WTC11 (cell line): ENCODE measurements around the gene A1BG. TPM values are rescaled to one million over a fixed set of nuclear protein-coding genes. Genes with fewer than 3 reads are reported as not detected.
A peak's percentile ranks its signal among the peaks of the same experiment; 100 is the strongest.

ENCODE experiments used
- ATAC-seq: fragments of 200-7000 bp; cut with Tn5 transposase; 2 replicates; pipeline ENCODE4 v1.10.0; 2021; ENCODE audit warnings: mild to moderate bottlenecking, moderate library complexity
- CTCF ChIA-PET: fragments of 300-600 bp; sonication (Branson Sonifier 250); formaldehyde crosslinking; loops from one replicate; lab custom pipeline; 2021; ENCODE audit warnings: antibody characterized with exemption; lab: Charles Lee
- POLR2A ChIA-PET: fragments of 350-600 bp; sonication (Branson Sonifier 250); formaldehyde crosslinking; loops from one replicate; lab custom pipeline; 2021; ENCODE audit warnings: antibody characterized with exemption; lab: Charles Lee
- DNase-seq: peaks from one replicate; pipeline ENCODE4 v3.0.0; 2021; ENCODE audit warnings: low spot score
- H3K27ac Mint-ChIP-seq: 2 replicates; pipeline ENCODE4 v1.8.0; 2021; ENCODE audit warnings: mixed read lengths
- H3K27me3 Mint-ChIP-seq: 2 replicates; pipeline ENCODE4 v1.8.0; 2021; ENCODE audit warnings: low read depth, mild to moderate bottlenecking, moderate library complexity, mixed read lengths
- H3K36me3 Mint-ChIP-seq: 2 replicates; pipeline ENCODE4 v1.8.0; 2021; ENCODE audit warnings: mixed read lengths
- H3K4me1 Mint-ChIP-seq: 2 replicates; pipeline ENCODE4 v1.8.0; 2022; ENCODE audit warnings: mixed read lengths
- H3K4me3 Mint-ChIP-seq: 2 replicates; pipeline ENCODE4 v1.8.0; 2021; ENCODE audit warnings: mild to moderate bottlenecking, moderate library complexity, mixed read lengths
- H3K9me3 Mint-ChIP-seq: 2 replicates; pipeline ENCODE4 v1.8.0; 2021; ENCODE audit warnings: mixed read lengths
- ATF1 ChIP-seq: sonication (generic); formaldehyde crosslinking; IDR thresholded peaks from 2 replicates; pipeline ENCODE4 v1.8.1; 2023; ENCODE audit warnings: mild to moderate bottlenecking, moderate library complexity, missing genetic modification reagents
- ATF6 ChIP-seq: sonication (generic); formaldehyde crosslinking; IDR thresholded peaks from 2 replicates; pipeline ENCODE4 v1.8.1; 2023; ENCODE audit warnings: mild to moderate bottlenecking, missing genetic modification reagents
- CREM ChIP-seq: sonication (generic); formaldehyde crosslinking; IDR thresholded peaks from 2 replicates; pipeline ENCODE4 v1.8.1; 2022; ENCODE audit warnings: mild to moderate bottlenecking, missing genetic modification reagents, moderate library complexity
- E2F5 ChIP-seq: sonication (generic); formaldehyde crosslinking; IDR thresholded peaks from 2 replicates; pipeline ENCODE4 v1.8.1; 2022; ENCODE audit warnings: mild to moderate bottlenecking, moderate library complexity, missing genetic modification reagents
- ELF4 ChIP-seq: sonication (generic); formaldehyde crosslinking; IDR thresholded peaks from 2 replicates; pipeline ENCODE4 v1.8.1; 2022; ENCODE audit warnings: low read depth, mild to moderate bottlenecking, moderate library complexity, missing genetic modification reagents
- EMX1 ChIP-seq: fragments of 250-450 bp; sonication (Bioruptor Pico); IDR thresholded peaks from 2 replicates; pipeline ENCODE4 v1.8.0; 2021; ENCODE audit warnings: mild to moderate bottlenecking
- ERG ChIP-seq: fragments of 250-450 bp; sonication (Bioruptor Pico); IDR thresholded peaks from 2 replicates; pipeline ENCODE4 v1.8.0; 2021; ENCODE audit warnings: mild to moderate bottlenecking
- FOXK1 ChIP-seq: sonication (generic); formaldehyde crosslinking; IDR thresholded peaks from 2 replicates; pipeline ENCODE4 v1.8.0; 2022; ENCODE audit warnings: mild to moderate bottlenecking, moderate library complexity, missing genetic modification reagents
- FOXP1 ChIP-seq: sonication (generic); formaldehyde crosslinking; IDR thresholded peaks from 2 replicates; pipeline ENCODE4 v1.8.0; 2022; ENCODE audit warnings: missing genetic modification reagents, mild to moderate bottlenecking, moderate library complexity, borderline replicate concordance
- FOXP4 ChIP-seq: sonication (generic); formaldehyde crosslinking; IDR thresholded peaks from 2 replicates; pipeline ENCODE4 v1.8.0; 2022; ENCODE audit warnings: mild to moderate bottlenecking, missing genetic modification reagents
- GTF2I ChIP-seq: fragments of 250-450 bp; sonication (Bioruptor Pico); conservative IDR thresholded peaks from 2 replicates; pipeline ENCODE4 v1.4.0; 2021; ENCODE audit warnings: mild to moderate bottlenecking
- IRF2 ChIP-seq: sonication (generic); formaldehyde crosslinking; IDR thresholded peaks from 2 replicates; pipeline ENCODE4 v1.8.0; 2022; ENCODE audit warnings: low read depth, missing genetic modification reagents, borderline replicate concordance
- JUN ChIP-seq: sonication (generic); formaldehyde crosslinking; IDR thresholded peaks from 2 replicates; pipeline ENCODE4 v1.8.0; 2023; ENCODE audit warnings: mild to moderate bottlenecking, missing genetic modification reagents
- MAX ChIP-seq: sonication (generic); formaldehyde crosslinking; IDR thresholded peaks from 2 replicates; pipeline ENCODE4 v1.8.0; 2022; ENCODE audit warnings: mild to moderate bottlenecking, missing genetic modification reagents
- MXD4 ChIP-seq: fragments of 250-450 bp; sonication (Bioruptor Pico); IDR thresholded peaks from 2 replicates; pipeline ENCODE4 v1.8.0; 2021; ENCODE audit warnings: mild to moderate bottlenecking, moderate library complexity, borderline replicate concordance
- MYBL2 ChIP-seq: sonication (generic); formaldehyde crosslinking; IDR thresholded peaks from 2 replicates; pipeline ENCODE4 v1.8.1; 2023; ENCODE audit warnings: mild to moderate bottlenecking, moderate library complexity, missing genetic modification reagents
- NR3C1 ChIP-seq: sonication (generic); formaldehyde crosslinking; conservative IDR thresholded peaks from 2 replicates; pipeline ENCODE4 v1.8.1; 2023; ENCODE audit warnings: low read depth, mild to moderate bottlenecking, missing genetic modification reagents
- RORB ChIP-seq: fragments of 250-450 bp; sonication (Bioruptor Pico); IDR thresholded peaks from 2 replicates; pipeline ENCODE4 v1.9.0; 2021; ENCODE audit warnings: mild to moderate bottlenecking
- SMAD4 ChIP-seq: sonication (generic); formaldehyde crosslinking; IDR thresholded peaks from 2 replicates; pipeline ENCODE4 v1.8.0; 2022; ENCODE audit warnings: mild to moderate bottlenecking, missing genetic modification reagents
- STAT6 ChIP-seq: sonication (generic); formaldehyde crosslinking; conservative IDR thresholded peaks from 2 replicates; pipeline ENCODE4 v1.8.1; 2023; ENCODE audit warnings: mild to moderate bottlenecking, low read depth, missing genetic modification reagents, moderate library complexity
- TCF7 ChIP-seq: sonication (generic); formaldehyde crosslinking; IDR thresholded peaks from 2 replicates; pipeline ENCODE4 v1.8.0; 2022; ENCODE audit warnings: mild to moderate bottlenecking, low read depth, missing genetic modification reagents, moderate library complexity
- ZBTB43 ChIP-seq: sonication (generic); formaldehyde crosslinking; IDR thresholded peaks from 2 replicates; pipeline ENCODE4 v1.8.1; 2023; ENCODE audit warnings: mild to moderate bottlenecking, missing genetic modification reagents
- ZMAT4 ChIP-seq: fragments of 250-450 bp; sonication (Bioruptor Pico); IDR thresholded peaks from 2 replicates; pipeline ENCODE4 v1.9.0; 2021; ENCODE audit warnings: mild to moderate bottlenecking
- ZNF263 ChIP-seq: sonication (generic); formaldehyde crosslinking; IDR thresholded peaks from 2 replicates; pipeline ENCODE4 v1.8.1; 2022; ENCODE audit warnings: low read depth, mild to moderate bottlenecking, moderate library complexity, missing genetic modification reagents
- ZNF396 ChIP-seq: fragments of 250-450 bp; sonication (Bioruptor Pico); IDR thresholded peaks from 2 replicates; pipeline ENCODE4 v1.8.0; 2021; ENCODE audit warnings: mild to moderate bottlenecking, moderate library complexity, borderline replicate concordance
- ZNF671 ChIP-seq: fragments of 250-450 bp; sonication (Bioruptor Pico); IDR thresholded peaks from 2 replicates; pipeline ENCODE4 v1.8.0; 2021; ENCODE audit warnings: mild to moderate bottlenecking
- total RNA-seq: library from RNA; stranded (reverse); gene quantifications from 3 replicates; pipeline ENCODE4 v1.2.3, GENCODE V29; 2021

The A1BG gene
- total RNA-seq, 1 experiment from 2014 or later, result 24.3 TPM

- Mint-ChIP-seq H3K27me3 (no peaks in the 10 kb centered on the region), H3K9me3 (no peaks in the 10 kb centered on the region), H3K4me1 (peaks cover 13% of the 10 kb centered on the region), H3K36me3 (no peaks in the 10 kb centered on the region), H3K4me3 (peak within 1 kb of the TSS; percentile 85), H3K27ac (peak within 1 kb of the TSS; percentile 45)
- DNase-seq (peak; percentile 99), ATAC-seq (peak; percentile 90)
- POLR2A ChIA-PET, result interaction anchor here (0.7 kb wide), 1 partner anchor 17 kb away, joined by 3 read pairs; no protein-coding TSS in a partner anchor
- CTCF ChIA-PET, result no interaction called here
- TF ChIP-seq SMAD4 (CRISPR knock-in tag) (no peak), ZNF671 (CRISPR knock-in tag) (no peak), GTF2I (CRISPR knock-in tag) (no peak), CREM (CRISPR knock-in tag) (peak; percentile 90), IRF2 (CRISPR knock-in tag) (0 out of 2 replicates have a peak, but pooled peaks have one; percentile 67), ZNF263 (CRISPR knock-in tag) (peak; percentile 53; the same call in 1 of the 2 replicates), MAX (CRISPR knock-in tag) (peak; percentile 89), ZNF396 (CRISPR knock-in tag) (no peak), FOXP4 (no peak), JUN (CRISPR knock-in tag) (peak; percentile 76; the same call in 1 of the 2 replicates), MXD4 (CRISPR knock-in tag) (no peak), NR3C1 (no peak), FOXK1 (peak; percentile 89), ELF4 (CRISPR knock-in tag) (peak; percentile 85; the same call in 1 of the 2 replicates), ZMAT4 (no peak), ERG (CRISPR knock-in tag) (0 out of 2 replicates have a peak, but pooled peaks have one; percentile 58), ATF1 (peak; percentile 85), TCF7 (CRISPR knock-in tag) (peak; percentile 87), STAT6 (CRISPR knock-in tag) (no peak), FOXP1 (CRISPR knock-in tag) (peak; percentile 87), ATF6 (CRISPR knock-in tag) (0 out of 2 replicates have a peak, but pooled peaks have one; percentile 83), RORB (CRISPR knock-in tag) (no peak), ZBTB43 (peak; percentile 90), E2F5 (CRISPR knock-in tag) (peak; percentile 97), MYBL2 (peak; percentile 93; the same call in 1 of the 2 replicates), EMX1 (CRISPR knock-in tag) (peak; percentile 73; the same call in 1 of the 2 replicates)
Measured at GRCh38 chr19:58380662-58381459, 27.6 kb upstream of the A1BG start, which contains the start of gene ZNF837. Gene ZNF837 (minus strand): TSS chr19:58381030. CDS start chr19:58369332, 11,698 bp downstream.
